Fibroblast of gingiva (primary cell): Measurements from ENCODE around the gene ST8SIA4.
A peak's percentile ranks its signal among the peaks of the same experiment; 100 is the strongest.
"Not testable (repeated sequence)": the region's sequence is repeated elsewhere in the genome, so short reads cannot be mapped to it uniquely, and the experiment has no call there.

Experiments used
- DNase-seq: peaks from one replicate; pipeline ENCODE4 v3.0.0-alpha.2; 2011; ENCODE audit warnings: low read depth

Gene ST8SIA4

DNA sequence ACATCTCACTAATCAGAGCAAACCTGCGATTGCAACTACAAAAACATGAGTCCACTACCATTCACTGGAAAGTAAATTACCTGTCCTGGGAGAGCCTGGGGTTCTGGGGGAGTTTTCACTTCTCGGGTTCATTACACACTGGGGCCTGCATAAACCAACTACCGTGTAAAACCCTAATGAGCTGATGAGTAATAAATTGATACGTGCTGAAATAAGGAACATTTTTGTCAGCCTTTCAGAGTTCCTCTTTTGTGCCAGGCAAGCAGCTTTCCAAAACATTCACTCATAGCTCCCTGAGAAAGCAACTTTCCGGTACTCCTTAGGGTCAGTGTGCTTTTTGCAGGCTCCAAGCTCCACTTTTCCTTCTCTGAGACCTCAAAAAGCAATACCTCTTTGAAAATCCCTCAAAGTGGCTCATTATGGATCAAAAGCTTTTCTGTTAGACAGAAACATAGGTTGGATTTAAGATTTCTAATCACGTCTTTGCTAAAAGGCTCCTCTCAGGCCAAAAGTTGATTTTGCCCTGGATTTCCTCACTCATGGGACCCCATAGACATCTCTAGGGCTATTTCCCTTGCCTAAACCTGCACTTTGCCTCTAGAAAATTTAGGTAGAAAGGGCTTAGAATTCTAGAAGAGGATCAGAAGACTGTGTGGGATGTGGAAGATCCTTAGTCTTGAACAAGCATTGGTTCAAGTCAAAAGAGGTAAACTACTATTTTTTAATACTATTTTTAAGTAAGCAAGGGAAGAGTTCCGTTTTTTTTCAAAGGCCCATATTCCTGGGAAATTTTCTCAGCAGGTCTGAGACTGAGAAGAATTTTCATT is 74.8 kb downstream of the ST8SIA4 start:
- DNase-seq = no peak

DNA sequence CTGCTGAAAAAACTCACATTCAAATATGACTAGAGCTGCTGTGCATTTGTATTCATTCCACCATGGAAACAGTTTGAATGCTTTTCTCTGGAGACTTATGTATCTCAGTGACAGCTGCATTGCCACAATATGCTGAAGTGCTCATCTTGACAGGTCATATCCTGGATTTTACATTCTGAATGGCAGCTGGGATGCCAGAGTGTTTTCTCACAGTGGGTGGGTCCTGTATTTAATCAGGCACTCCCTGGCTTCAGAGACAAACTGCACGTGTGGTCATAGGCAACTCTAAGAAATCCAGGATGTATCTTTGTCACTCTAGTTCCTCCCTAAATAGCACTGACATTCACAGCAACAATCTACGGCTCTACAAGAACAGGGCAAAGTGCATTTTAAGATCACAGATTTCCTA is 75.6 kb downstream of the ST8SIA4 start:
- no peak for DNase-seq

DNA sequence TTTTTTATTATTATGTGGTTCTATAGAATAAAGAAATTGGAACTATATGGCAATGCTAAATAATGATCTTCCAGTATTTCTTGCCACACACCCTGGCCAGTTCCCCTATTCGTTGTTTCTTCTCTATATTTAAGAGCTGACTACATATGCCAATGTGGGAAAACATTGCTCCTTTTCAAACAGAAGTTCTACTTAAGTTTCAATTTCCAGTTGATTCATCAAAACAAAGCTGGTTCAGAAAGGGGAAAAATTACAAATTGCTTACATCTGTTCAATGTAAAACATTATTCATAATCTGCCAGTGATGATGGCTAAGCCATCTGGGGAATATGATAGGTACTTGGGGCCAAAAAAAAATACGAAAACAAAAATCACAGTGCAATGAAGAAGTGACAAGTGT is 76.9 kb downstream of the ST8SIA4 start:
- DNase-seq = peak; percentile 57

DNA sequence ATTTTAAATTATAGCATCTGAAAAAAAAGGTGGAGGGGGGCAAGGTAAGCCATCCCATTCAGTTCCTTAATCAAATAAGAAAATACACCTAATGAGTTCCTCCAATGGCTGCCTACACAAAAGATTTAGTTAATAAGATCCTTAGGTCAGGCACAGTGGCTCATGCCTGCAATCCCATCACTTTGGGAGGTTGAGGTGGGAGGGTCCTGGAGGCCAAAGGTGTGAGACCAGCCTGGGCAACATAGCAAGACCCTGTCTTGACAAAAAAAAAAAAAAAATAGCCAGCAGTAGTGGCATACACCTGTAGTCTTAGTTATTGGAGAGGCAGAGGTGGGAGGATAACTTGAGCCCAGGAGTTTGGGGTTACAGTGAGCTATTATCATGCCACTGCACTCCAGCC is 78.4 kb downstream of the ST8SIA4 start:
- DNase-seq = no peak

DNA sequence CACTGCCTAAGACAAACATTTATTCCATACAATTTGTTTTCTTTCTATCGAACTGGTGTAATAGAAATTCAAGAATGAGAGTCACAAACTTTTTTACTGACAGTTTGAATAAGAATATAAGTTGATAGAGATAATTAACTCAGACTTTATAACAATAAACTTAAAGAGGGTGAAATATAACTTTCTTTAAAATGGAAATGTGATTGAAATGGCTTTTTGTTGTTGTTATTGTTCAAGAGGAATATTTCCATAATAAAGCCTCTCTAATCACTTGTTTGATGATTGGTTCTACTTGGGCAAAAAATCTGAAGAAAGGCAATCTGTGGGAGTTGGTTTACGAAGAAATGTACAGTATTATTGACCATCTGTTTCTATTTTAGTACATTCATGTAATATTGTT is 79.3 kb downstream of the ST8SIA4 start:
- DNase-seq = no peak

DNA sequence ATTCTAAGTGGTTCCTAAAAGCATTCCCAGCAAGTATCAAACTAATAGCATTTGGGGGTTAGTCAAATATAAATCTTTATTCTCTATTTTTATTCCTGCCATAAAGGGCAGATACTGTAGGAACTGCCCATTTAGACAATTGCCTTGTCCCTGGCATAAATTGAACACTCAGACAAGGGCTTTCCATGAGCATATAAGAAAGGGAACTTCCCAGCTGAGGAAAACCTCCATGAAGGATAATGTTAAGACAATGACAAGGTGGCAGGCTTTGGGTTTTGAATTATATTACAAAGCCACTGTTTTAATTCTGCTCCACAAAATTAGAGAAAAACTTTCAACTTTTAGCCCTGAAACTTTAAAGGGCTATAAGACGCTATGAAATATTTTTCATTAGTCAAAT is 81.3 kb downstream of the ST8SIA4 start:
- DNase-seq = no peak

DNA sequence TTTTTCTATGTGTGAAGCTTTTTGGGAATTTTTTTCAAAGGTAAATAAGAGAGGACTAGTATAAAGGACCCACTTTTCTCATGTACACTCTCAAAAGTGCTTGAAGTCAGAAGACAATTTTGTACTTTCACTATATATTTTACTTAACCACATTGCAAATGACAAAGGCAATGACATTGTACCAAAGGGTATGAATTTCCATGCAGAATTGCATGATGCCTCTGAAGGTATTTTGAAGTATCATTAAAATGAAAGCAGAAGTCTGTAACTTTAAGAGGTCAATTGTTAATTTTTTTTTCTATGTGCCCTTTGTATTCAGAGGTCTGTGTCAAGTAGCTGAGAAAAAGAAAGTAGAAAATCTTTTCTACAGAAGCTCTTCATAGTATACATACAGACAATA is 84.7 kb downstream of the ST8SIA4 start:
- DNase-seq = no peak

DNA sequence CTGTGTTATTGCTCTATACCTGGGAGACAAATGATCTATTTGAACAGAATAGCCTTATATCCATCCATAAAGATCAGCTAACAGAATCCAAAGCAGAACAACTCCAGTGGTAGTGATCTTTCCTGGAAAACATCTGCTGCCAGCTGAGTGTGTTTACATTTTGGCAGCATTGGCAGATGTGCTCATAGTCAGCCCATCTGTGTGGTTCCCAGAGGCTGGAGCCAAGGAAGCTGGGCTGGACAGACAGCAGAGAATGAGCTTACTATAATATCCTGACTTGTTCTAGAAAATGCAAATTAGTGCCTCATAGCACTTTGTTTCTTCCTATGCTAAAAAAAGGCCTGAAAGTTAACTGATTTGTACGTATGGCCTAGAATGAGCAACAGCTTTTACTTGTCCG is 99.7 kb downstream of the ST8SIA4 start:
- peak; percentile 70 for DNase-seq

DNA sequence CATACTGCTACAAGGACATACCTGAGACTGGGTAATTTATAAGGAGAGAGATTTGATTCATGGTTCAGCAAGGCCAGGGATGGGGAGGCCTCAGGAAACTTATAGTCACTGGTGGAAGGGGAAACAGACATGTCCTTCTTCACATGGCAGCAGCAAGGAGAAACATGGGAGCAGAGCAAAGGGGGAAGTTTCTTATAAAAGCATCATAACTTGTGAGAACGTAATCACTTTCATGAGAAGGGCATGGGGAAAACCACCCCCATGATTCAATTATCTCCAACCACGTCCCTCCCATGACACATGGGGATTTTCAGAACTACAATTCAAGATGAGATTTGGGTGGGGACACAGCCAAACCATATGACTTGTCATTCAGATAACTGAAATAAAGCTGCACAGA is 100.9 kb downstream of the ST8SIA4 start:
- DNase-seq = no peak

DNA sequence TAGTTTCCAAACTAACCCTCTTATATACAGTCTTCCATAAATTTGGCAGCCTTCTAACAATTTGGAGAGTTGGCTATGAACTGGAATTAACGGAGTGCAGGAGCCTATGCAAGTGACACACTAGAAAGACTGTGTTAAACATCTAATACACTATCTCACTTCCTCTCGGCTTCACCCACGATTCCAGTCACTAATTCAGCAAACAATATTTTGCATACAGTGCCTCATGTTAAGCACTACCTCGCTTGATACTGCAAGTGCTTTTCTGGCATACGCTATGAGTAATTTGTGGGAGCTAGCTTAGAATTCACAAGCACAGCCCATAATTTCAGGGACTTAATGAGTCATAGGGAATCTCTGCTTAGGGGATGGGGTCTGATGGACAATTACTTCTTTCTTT is 102.5 kb downstream of the ST8SIA4 start:
- no peak for DNase-seq

DNA sequence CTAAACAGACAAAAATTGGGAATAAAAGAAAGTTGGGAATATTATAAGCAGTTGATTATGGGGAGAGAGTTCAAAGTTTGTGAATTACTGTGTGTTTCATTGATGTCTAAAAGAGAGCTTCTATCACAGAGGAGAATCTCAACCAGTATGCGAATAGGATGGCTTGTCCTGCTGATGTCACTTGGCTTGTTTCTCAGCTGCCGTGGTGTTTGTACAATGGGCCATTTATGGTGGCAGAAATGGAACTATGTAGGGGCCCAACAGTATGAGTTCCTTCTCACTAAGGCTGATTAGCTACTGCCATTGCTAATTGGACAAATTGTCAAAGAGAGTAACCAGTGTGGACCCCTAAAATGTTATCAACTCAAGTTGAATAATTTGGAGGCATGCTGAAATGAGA is 103.9 kb downstream of the ST8SIA4 start:
- DNase-seq = no peak

DNA sequence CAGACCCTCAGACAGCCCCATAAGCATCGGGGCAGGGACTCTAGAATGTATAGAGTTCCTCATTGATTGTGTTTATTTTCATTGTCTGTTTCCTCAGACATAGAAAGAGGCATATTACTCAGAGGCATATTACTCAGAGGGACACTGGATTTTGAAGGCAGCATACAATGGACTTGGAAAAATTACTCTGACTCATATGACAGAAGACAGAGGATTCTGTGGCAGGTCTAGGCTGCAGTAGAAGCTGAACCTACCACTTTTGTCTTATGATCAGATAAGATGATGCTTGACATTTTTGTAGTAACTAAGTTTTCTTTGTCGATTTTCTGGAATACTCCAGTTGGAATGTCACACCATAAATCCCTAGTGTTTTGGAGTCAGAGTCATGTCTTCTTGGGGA is 105.2 kb downstream of the ST8SIA4 start:
- DNase-seq = no peak

DNA sequence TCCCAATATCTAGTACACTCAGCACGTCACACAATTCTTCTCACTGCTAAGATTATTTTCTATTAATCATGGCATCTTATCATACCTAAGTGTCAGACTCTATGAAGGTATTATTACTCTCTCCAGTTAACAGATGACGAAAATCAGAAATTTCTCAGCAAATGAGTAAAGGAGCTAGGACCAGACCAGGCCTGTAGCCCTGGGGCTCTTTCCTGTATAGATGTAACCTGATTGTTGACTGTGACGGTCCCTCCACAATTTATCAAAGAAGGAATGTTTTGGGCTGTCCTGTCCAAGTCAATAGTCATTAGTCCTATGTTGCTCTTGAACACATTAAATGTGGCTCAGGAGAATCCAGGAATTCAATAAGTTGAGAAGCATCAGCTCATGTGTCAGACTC is 106.2 kb downstream of the ST8SIA4 start:
- no peak for DNase-seq

DNA sequence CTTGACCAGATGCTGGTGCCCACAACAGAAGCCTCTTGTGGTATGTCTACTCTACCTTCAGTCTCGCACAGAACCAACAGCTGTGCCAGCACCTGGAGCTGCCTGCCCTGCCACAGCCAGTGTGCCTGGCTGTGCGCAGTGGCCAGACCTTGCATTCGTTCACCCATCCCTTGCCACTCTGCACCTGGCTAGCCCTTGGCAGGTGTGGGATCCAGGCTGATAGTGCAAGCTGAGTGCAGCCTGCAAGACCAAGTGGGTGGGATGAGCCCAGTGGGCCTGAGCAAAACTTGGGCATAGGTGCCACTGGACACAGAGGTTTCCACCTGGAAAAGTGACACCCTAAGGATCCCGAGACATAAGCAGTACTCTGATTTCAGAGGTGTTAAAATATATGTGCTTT is 108.2 kb downstream of the ST8SIA4 start:
- no peak for DNase-seq

DNA sequence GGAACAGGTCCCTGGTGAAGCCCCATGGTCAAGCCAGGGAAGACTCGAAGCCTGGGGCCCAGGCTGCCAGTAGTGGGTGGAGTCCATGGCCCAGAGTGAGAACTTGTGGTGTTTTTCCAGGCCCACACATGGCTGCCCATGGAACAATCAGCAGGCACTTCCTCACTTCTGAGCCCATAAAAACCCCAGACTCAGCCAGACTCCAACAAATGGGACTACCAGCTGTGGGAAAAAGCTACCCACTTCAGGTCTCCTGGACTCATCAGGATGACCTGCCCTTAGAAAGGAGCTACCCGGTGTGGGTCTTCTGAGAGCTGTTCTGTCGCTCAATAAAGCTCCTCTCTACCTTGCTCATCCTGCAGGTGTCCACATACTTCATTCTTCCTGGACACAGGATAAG is 108.9 kb downstream of the ST8SIA4 start:
- DNase-seq = no peak

DNA sequence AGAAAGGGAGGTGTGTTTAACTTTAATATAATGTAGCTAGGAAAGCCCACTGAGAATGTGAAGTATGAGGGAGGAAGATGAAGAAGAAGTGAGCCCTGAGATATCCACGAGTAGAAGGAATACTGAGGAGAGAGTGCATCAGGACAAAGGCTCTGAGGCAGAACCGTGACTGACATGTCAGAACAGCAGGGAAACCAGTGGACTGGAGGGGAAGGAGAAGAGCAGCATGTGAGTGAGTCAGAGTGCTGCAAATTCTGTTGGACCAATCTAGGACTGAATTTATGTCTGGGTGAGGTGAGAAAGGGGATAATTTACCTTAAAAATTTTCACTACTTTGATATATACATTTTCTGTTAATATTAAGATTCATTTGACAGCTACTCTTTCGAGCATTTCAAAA is 110.3 kb downstream of the ST8SIA4 start:
- no peak for DNase-seq

DNA sequence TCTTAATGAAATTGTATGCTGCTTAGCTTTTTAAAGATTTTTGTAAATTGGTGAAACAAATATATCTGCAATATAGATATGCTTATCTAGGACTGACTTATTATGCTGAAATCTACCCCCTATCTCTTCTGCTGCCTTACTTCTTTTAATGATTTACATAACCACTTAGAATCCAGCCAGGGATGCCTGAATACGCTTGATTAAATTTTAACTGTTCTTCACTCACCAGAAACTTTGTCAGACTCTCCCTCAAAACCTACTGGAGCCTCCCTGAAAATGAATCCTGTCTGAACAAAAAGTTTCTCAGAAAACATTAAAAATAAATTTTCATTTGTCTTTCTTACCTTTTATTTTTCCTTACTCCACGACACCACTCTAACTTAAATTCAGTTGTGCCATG is 111.7 kb downstream of the ST8SIA4 start:
- DNase-seq = no peak

DNA sequence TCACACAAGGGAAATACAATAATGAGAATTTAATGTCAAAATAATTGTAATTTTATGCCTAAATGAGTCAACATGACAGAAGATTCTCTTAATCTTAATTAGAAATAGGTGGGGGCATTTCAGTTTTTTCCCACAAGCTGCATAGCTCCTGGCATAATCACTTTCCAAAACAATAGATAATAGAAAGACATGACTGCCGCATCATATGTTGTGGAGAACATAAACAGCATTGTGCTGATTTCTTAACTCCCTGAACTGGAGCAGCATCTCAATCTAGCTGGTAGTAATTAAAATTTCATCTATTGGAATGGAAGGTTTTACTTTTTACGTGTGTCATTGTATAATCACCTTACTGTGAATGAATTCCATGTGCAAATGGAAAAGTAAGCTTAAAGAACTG is 112.1 kb downstream of the ST8SIA4 start:
- DNase-seq = no peak

DNA sequence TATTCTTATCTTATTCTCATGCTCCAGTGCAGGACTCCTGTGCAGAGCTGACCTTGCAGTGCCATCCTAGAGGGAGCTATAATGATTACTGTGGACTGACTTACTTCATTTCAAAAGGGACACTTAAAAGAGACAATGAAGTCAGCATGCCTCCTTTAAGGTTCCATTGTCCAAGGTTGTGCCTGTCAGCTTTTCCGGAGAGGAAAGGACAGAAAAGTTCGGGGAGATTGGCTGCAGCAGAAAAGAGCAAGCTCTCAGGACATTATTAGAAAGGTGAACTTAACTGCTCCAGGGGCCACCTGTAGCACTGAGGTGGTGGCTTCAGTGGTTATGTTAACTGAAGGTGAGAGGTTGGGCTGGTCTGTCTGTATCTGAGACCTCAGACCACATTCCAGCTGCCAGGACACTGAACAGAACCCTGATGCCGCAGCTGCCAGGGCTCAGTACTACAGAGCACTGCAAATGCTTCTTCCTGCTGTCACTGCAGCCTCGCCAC is 112.9 kb downstream of the ST8SIA4 start:
- DNase-seq = no peak

DNA sequence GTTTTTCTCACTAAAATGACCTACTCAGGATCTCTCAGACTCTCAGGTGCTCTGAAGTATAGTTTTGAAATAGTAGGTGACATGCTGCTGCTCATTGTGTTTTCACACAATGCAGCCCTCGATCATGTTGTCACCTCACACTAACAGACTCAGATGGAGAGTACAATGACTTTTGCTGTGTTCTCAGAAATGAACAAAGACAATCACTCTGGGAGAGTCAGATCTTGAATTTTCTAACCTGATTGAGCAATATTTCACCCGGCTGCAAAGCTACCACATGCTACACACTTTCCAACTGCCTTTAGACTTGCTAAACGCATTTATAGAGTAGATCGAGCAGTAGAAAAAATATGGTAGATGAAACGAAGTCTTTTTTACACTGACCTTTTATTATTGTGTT is 113.4 kb downstream of the ST8SIA4 start:
- DNase-seq = no peak

DNA sequence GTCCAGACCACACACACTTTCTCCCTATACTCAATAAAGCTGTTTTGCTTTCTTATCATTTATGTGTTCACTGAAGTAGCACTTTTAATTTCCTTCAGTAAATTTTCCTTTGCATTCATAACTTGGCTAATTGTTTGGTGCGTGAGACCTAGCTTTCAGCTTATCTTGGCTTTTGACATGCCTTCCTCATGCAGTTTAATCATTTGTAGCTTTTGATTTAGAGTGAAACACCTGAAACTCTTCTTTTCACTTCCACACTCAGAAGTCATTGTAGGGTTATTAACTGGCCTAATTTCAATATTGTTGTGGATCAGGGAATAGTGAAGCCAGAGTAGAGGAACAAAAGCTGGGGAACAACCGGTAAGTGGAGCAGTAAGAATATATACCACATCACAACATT is 114.7 kb downstream of the ST8SIA4 start:
- DNase-seq = no peak

DNA sequence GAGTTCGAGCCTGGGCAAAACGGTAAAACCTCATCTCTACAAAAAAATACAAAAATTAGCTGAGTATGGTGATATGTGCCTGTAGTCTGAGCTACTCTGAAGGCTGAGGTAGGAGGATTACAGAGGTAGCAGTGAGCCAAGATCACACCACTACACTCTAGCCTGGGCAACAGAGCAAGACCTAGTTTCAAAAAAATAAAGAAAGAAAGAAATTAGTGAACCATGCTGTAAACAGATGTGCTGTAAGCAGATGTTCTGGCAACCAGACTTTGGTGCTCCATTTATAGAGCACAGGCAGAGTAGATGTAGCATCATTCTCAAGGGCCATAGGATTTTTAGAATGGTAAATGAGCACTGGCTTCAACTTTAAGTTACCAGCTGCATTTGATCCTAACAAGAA is 115.4 kb downstream of the ST8SIA4 start:
- DNase-seq = no peak

DNA sequence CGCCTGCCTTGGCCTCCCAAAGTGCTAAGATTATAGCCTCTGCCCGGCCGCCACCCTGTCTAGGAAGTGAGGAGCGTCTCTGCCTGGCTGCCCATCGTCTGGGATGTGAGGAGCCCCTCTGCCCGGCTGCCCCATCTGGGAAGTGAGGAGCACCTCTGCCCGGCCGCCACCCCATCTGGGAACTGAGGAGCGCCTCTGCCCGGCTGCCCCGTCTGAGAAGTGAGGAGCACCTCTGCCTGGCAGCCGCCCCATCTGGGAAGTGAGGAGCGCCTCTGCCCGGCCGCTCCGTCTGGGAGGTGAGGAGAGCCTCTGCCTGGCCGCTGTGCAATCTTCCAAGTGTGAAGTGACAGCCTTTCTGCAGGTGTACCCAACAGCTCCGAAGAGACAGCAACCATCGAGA is 117.5 kb downstream of the ST8SIA4 start:
- DNase-seq = not testable (repeated sequence)

DNA sequence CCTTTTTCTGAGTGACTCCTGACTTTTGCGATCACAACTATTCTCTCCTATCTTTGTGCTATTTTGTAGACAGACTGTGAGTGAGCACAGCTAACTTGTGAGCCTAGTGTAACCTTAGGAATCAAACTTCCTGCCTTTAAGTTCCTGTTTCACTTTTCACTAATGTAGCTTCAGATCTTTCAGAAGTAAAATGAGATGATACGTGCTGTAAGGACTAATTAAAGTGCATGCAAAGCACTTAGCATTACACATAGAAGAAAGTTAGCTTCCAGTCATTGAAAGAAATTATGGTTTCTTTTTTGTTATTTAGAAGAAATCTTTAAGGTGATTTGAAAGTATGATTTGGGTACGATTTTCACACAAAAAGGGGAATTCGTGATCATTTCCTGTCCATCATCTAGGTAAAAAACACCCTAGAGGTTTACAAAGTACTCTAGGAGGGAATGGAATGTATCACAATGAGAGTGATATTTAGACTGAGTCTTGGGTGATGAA is 122.7 kb downstream of the ST8SIA4 start:
- DNase-seq = no peak
